ENCODE measurements around the gene ABCB7.

Gene ABCB7

DNA sequence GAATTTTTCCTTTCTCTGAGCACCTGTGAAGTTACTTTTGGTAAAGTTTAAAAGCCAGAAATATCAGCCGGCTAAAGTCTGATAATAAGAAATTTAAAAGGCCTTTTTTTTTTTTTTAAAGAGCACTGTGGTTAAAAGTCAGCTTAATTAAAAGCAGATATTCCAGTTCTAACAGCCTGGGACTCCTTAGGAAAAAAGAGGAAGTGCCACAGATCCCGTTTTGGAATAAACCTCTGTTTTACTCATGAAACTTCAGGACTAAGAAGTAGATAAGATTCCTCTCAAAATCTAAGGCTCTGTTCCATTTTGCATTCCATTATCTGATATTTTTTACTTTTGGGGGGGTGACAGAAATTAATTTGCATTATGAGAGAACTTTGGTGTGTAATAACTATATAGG lies 37.8 kb downstream of the ABCB7 start:
- peaks cover 3% of the 10 kb centered on the region for H3K9me3 Mint-ChIP-seq
- peaks cover under 1% of the 10 kb centered on the region for H3K36me3 Mint-ChIP-seq
- H3K27me3 Mint-ChIP-seq: no peaks in the 10 kb centered on the region
- H3K4me3 Mint-ChIP-seq: no peak overlapping the region
- H3K27ac Mint-ChIP-seq: no peak overlapping the region
- no peak for ATAC-seq
- H3K4me1 Mint-ChIP-seq: no peaks in the 10 kb centered on the region

DNA sequence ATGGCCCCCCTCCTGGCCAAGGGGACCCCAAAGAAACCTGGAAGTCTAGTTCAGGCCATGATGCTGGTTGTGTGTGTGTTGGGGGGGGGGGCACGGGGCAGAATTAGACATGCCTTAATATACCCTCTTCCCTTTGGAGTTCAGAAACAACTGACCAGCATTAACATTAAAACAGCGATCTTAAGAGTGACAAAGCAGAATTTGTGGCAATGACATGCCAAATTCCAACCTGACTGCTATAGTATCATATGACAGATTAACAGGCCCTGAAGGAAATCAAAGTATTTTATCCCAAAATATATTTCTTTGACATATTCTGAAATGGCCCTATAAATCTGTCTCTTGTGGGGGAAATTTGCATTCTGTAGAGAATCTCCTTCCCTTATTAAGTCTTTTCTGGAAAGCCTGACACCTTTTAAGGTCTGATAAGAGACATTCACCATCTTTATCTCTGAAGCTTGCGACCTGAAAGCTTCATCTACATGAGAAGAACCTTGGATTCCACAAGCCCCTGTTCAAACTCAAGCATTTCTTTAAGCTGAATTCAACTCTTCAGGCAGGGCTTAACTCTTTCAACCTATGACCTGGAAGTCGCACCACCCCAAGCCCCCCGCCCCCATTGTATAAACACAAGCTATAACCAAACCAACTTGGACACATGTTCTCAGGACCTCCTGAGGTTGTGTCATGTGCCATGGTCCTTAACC lies 40.2 kb downstream of the ABCB7 start:
- Mint-ChIP-seq H3K9me3 (no peaks in the 10 kb centered on the region), H3K27ac (no peak overlapping the region), H3K4me3 (no peak overlapping the region), H3K27me3 (no peaks in the 10 kb centered on the region), H3K4me1 (no peaks in the 10 kb centered on the region), H3K36me3 (no peaks in the 10 kb centered on the region)
- no peak for ATAC-seq

DNA sequence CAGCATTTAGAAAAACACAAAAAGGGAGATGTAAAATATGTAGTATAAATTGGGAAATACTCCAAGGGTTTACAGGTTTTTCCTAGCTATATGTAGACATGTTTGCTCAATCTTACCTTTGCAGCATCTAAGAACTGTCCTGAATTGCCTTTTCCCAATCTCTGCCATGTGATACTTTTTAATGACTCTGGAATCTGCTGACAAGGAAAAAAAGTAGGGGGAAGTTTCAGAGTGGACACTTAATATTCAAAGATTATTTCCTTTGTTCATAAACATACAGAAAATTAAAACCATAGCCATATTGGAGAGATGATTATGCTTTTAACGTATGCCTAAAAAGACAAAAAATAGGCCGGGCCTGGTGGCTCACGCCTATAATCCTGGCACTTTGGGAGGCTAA lies 41.4 kb downstream of the ABCB7 start:
- no peaks in the 10 kb centered on the region for H3K27me3 Mint-ChIP-seq
- ATAC-seq: no peak
- no peaks in the 10 kb centered on the region for H3K9me3 Mint-ChIP-seq
- H3K27ac Mint-ChIP-seq: no peak overlapping the region
- no peak overlapping the region for H3K4me3 Mint-ChIP-seq
- no peaks in the 10 kb centered on the region for H3K4me1 Mint-ChIP-seq
- no peaks in the 10 kb centered on the region for H3K36me3 Mint-ChIP-seq

DNA sequence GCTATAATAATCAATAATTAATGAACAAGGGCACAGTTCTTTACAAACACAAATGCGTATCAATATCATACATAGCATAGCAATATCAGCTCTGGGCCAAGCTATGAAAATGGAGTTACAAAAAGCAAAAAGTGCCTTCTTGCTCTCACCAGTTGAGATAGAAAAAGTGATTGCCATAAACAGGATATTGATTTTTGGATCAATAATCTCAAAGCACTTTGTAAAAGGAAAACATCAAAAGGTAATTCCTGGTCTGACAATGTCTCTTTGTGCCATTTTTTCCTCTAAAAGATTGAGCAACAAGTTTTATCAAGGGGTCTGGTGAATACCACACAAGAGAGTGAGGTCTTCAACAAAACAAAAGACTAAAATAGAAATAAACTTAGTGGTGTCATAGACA lies 42.4 kb downstream of the ABCB7 start:
- Mint-ChIP-seq H3K27me3 (no peaks in the 10 kb centered on the region), H3K36me3 (no peaks in the 10 kb centered on the region)
- no peak for ATAC-seq

DNA sequence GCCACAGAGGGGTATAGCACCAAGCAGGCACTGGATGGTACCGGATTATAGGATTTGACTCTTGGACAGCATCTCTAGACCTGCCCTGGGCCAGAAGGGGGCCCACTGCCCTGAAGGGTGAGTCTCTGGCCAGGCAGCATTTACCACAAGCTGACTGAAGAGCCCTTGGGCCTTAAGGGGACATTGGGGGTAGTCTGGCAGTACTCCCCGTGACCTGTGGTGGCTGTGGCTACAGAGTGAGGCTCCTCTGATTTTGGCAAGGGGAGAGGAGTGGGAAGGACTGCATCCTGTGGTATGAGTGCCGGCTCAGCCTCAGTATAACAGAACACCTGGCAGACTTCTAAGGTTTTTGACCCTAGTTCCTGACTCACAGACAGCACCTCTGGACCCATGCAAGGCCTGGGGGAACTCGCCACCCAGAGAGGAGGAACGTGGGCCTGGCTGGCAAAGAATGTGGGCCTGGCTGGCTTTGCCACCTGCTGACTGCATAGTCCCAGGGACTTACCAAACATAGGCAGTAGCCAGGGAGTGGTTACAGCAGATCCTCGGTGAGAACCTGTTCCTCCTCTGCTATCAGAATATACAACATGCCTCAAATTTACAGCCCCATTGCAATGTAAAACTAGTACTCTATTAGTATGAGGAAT lies 48.1 kb downstream of the ABCB7 start:
- no peaks in the 10 kb centered on the region for H3K27me3 Mint-ChIP-seq
- H3K4me3 Mint-ChIP-seq: no peak overlapping the region
- no peak overlapping the region for H3K27ac Mint-ChIP-seq
- ATAC-seq: no peak
- H3K36me3 Mint-ChIP-seq: peaks cover 24% of the 10 kb centered on the region
- peaks cover 13% of the 10 kb centered on the region for H3K4me1 Mint-ChIP-seq
- H3K9me3 Mint-ChIP-seq: no peaks in the 10 kb centered on the region

More for the DNA sequence above, 42.4 kb downstream of the ABCB7 start:
- Mint-ChIP-seq H3K27ac (no peak overlapping the region), H3K9me3 (no peaks in the 10 kb centered on the region), H3K4me1 (no peaks in the 10 kb centered on the region), H3K4me3 (no peak overlapping the region)

DNA sequence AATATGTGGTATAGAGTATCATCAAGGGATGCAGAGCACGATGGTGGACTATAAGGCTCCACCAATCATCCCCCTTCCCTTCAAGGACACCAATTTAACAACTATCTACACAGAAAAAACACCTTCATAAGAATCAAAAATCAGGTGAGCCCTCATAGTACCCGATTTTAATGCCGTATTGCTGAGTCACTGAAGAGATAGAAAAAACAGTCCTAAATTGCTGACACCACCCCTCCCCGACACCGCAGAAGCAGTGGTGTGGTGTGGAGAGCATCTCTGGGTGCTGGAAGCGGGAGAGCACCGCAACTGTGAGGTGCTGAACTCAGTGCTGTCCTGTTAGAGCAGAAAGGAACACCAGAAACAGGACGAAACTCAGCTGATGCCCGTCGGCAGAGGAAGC lies 49.3 kb downstream of the ABCB7 start:
- no peaks in the 10 kb centered on the region for H3K9me3 Mint-ChIP-seq
- H3K27me3 Mint-ChIP-seq: no peaks in the 10 kb centered on the region
- no peak overlapping the region for H3K27ac Mint-ChIP-seq
- H3K4me3 Mint-ChIP-seq: no peak overlapping the region
- H3K4me1 Mint-ChIP-seq: peaks cover 13% of the 10 kb centered on the region
- no peak for ATAC-seq
- H3K36me3 Mint-ChIP-seq: peaks cover 33% of the 10 kb centered on the region

DNA sequence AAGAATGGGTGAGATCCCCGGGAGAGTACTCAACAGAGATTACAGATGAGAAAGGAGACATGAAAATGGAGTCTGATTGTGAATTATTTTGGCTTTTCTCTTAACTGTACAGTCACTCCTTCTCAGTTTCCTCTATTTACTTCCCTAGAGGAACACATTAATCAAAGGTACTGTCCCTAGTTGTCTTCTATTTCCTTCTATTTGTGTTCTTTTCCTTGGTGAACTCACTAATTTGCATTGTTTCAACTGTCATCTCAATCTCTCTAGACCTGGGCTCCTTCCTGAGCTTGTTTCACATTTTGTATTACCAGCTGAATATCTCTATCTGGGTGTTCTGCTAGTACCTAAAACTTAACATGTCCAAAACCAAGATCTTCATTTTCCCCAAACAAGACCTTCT lies 59.8 kb downstream of the ABCB7 start:
- H3K27ac Mint-ChIP-seq: no peak overlapping the region

DNA sequence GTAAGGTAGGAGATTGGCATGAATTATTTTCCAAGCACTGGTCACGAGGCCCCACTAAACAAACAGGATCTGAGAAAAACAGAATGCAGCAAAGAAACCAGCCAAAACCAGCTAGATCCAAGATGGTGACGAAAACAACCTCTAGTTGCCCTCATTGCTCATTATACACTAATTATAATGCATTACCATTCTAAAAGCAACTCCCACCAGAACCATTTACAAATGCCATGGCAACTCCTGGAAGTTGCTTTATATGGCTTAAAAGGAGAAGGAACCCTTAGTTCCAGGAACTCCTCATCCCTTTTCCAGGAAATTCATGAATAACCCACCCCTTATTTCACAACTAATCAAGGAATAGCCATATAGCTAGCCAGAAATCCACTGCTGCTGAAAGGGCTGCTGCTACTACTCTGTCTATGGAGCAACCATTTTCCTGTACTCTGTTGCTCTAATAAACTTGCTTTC lies 69.3 kb downstream of the ABCB7 start:
- no peak for ATAC-seq
- Mint-ChIP-seq H3K9me3 (no peaks in the 10 kb centered on the region), H3K27ac (no peak overlapping the region), H3K4me3 (no peak overlapping the region), H3K4me1 (peaks cover 14% of the 10 kb centered on the region), H3K27me3 (no peaks in the 10 kb centered on the region), H3K36me3 (peaks cover 24% of the 10 kb centered on the region)

More for the DNA sequence above, 59.8 kb downstream of the ABCB7 start:
- H3K36me3 Mint-ChIP-seq: peaks cover 24% of the 10 kb centered on the region
- no peaks in the 10 kb centered on the region for H3K9me3 Mint-ChIP-seq
- no peak overlapping the region for H3K4me3 Mint-ChIP-seq
- peaks cover 24% of the 10 kb centered on the region for H3K4me1 Mint-ChIP-seq
- no peak for ATAC-seq
- no peaks in the 10 kb centered on the region for H3K27me3 Mint-ChIP-seq

DNA sequence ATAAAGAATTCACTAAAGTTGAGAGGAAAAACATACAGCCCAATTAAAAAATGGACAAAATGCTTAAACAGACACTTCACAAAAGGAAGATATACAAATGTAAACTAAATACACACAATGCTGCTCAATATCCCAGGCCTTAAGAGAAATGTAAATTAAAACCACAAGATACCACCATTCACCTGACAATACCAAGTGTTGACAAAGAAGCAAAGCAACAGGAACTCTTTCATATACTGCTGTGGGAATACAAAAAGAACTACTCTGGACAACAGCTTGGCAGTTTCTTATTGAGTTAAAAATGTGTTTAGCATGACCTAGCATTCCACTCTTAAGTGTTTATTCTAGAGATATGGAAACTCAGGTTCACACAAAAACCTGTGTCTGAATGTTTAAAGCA lies 71.3 kb downstream of the ABCB7 start:
- Mint-ChIP-seq H3K4me1 (peaks cover 14% of the 10 kb centered on the region), H3K27me3 (no peaks in the 10 kb centered on the region), H3K36me3 (peaks cover 26% of the 10 kb centered on the region), H3K9me3 (no peaks in the 10 kb centered on the region), H3K27ac (no peak overlapping the region), H3K4me3 (no peak overlapping the region)
- no peak for ATAC-seq

DNA sequence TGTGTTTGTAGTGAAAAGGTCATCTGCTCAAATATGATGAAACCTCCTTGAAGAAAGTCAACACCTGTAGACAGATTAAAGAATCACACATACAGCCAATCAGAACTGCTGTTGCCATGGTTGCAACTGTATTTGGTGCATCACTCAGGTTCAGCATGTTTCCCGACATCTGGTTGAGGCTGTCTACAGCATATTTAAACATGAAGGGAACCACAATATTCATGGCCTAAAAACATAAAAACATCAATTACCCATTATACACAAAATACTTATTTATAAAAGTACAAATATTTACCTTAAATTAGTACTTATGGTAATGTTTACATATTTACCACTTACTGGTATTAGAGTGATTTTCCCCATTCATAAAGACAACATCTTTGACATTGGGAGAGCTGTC lies 79.7 kb downstream of the ABCB7 start:
- no peaks in the 10 kb centered on the region for H3K4me1 Mint-ChIP-seq
- H3K27me3 Mint-ChIP-seq: no peaks in the 10 kb centered on the region
- no peak for ATAC-seq
- no peaks in the 10 kb centered on the region for H3K9me3 Mint-ChIP-seq
- H3K27ac Mint-ChIP-seq: no peak overlapping the region
- peaks cover 18% of the 10 kb centered on the region for H3K36me3 Mint-ChIP-seq
- no peak overlapping the region for H3K4me3 Mint-ChIP-seq

DNA sequence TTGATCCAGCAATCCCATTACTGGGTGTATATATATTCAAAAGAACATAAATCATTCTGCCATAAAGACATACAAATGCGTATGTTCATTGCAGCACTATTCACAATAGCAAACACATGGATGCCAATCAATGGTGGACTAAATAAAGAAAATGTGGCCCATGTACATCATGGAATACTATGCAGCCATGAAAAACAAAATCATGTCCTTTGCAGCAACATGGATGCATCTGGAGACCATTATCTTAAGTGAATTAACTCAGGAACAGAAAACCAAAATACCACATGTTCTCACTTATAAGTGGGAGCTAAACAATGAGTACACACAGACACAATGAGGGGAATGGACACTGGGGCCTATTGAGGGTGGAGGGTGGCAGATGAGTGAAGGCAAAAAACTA lies 81.6 kb downstream of the ABCB7 start:
- Mint-ChIP-seq H3K27ac (no peak overlapping the region), H3K4me3 (no peak overlapping the region), H3K27me3 (no peaks in the 10 kb centered on the region), H3K36me3 (peaks cover 22% of the 10 kb centered on the region), H3K4me1 (no peaks in the 10 kb centered on the region), H3K9me3 (no peaks in the 10 kb centered on the region)
- ATAC-seq: no peak

DNA sequence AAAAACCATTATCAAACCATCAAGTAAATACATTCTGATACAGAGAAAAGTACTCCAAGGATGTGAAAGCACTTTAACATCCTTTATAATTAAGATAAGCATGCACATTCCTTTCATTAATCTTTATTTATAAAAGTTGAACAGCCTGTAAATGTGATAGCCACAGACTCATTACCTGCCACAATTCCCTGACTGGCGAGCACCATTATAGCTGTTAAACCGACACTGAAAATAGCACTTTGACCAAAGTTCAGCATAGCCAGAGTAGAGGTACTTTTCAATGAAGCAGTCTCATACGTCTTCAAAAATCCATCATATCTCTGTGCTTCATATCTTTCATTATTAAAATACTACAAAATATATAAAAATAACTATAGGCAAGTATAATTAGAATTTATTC lies 84.7 kb downstream of the ABCB7 start:
- H3K9me3 Mint-ChIP-seq: no peaks in the 10 kb centered on the region
- no peaks in the 10 kb centered on the region for H3K4me1 Mint-ChIP-seq
- peaks cover 26% of the 10 kb centered on the region for H3K36me3 Mint-ChIP-seq
- H3K27ac Mint-ChIP-seq: no peak overlapping the region
- no peak for ATAC-seq
- H3K4me3 Mint-ChIP-seq: no peak overlapping the region
- H3K27me3 Mint-ChIP-seq: no peaks in the 10 kb centered on the region

DNA sequence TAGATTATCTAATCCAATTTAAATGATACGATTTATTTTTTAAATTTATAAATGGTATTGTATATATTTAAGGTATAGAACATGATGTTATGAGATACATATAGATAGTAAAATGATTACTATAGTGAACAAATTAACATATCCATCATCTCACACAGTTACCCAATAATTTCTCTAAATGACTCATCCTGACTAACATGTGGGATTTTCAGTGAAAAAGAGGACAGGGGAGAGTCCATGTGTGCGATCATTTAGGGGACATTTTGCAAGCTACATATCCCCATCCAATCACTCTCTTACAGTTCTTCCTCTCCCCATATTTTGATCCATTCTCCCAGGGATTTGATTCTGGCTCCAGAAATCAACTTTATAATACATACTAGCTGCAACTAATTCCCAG lies 88.2 kb downstream of the ABCB7 start:
- no peak overlapping the region for H3K4me3 Mint-ChIP-seq
- no peak for ATAC-seq
- H3K27me3 Mint-ChIP-seq: no peaks in the 10 kb centered on the region
- no peaks in the 10 kb centered on the region for H3K9me3 Mint-ChIP-seq
- no peak overlapping the region for H3K27ac Mint-ChIP-seq
- no peaks in the 10 kb centered on the region for H3K4me1 Mint-ChIP-seq
- peaks cover 20% of the 10 kb centered on the region for H3K36me3 Mint-ChIP-seq

DNA sequence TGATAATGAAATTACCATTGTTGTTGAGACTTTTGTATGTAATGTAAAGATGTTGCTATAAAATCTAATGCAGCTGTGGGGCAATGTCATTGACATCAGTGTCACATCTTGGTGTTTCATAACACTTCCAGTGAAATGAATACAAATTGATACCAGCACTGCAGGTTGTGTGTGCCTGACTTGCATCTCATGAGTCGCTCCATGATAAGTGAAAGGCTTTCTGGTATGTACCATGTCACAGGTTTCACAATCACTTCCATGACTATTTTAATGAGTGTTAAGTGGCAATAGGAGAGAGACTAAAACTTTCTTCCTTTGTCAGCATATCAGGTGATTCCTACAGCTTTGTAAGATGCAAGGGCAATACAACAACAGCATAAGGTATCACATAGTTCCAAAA lies 94.4 kb downstream of the ABCB7 start:
- ATAC-seq: no peak

DNA sequence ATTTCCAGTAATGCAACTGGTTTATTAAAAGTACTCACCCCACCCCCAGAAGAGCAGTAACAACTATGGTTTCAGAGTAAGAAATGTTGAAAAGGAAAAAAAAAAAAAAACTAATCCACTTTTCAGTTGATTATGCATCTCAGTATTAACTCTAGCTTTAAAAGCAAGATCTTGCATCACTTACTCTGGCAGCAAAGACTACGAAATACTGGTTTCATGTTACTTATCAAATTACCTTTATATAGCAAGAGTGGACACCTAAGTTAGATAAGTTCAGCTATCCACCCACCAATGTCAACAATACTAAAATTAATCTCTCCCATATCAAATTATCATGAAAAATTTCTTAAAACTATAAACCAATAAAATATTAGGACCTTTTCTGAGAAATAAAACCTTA lies 105.0 kb downstream of the ABCB7 start:
- H3K4me3 Mint-ChIP-seq: no peak overlapping the region
- peaks cover 8% of the 10 kb centered on the region for H3K9me3 Mint-ChIP-seq
- H3K27ac Mint-ChIP-seq: no peak overlapping the region
- peaks cover 35% of the 10 kb centered on the region for H3K36me3 Mint-ChIP-seq
- no peak for ATAC-seq
- no peaks in the 10 kb centered on the region for H3K27me3 Mint-ChIP-seq
- no peaks in the 10 kb centered on the region for H3K4me1 Mint-ChIP-seq

More for the DNA sequence above, 94.4 kb downstream of the ABCB7 start:
- no peak overlapping the region for H3K27ac Mint-ChIP-seq
- H3K9me3 Mint-ChIP-seq: no peaks in the 10 kb centered on the region
- no peak overlapping the region for H3K4me3 Mint-ChIP-seq
- no peaks in the 10 kb centered on the region for H3K4me1 Mint-ChIP-seq
- H3K36me3 Mint-ChIP-seq: peaks cover 15% of the 10 kb centered on the region
- H3K27me3 Mint-ChIP-seq: no peaks in the 10 kb centered on the region

DNA sequence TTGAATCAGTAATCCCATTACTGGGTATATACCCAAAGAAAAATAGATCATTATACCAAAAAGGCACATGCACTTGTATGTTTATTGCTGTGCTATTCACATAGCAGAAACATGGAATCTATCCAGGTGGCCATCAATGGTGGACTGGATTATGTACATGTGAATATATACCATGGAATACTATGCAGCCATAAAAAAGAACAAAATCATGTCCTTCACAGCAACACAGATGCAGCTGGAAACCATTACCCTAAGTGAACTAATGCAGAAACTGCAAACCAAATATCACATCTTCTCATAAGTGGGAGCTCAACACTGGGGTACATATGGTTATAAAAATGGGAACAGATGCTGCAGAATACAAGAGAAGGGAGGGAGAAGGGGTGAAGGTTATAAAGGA lies 110.7 kb downstream of the ABCB7 start:
- Mint-ChIP-seq H3K4me3 (no peak overlapping the region), H3K27ac (no peak overlapping the region), H3K27me3 (no peaks in the 10 kb centered on the region), H3K36me3 (peaks cover 5% of the 10 kb centered on the region), H3K4me1 (no peaks in the 10 kb centered on the region), H3K9me3 (peaks cover 8% of the 10 kb centered on the region)
- ATAC-seq: no peak

Data from stimulated activated memory B cell treated with anti-CD40 and anti-IgM and Interleukin-4, amounts not matched to agents 10 μg/mL and 1 μg/mL and 100 μg/mL, for 72 hours (primary cell).